Activated T-helper 2 cell treated with anti-CD3 and anti-CD28 coated beads, Interferon-gamma antibody, Interleukin-2, Interleukin-4, amounts not matched to agents 10 μg/mL and 5 μg/mL and 100 μg/mL, durations not matched to agents 14 hours and 24 hours and 36 hours (primary cell): ENCODE data around the gene NCAM2. TPM values are rescaled to one million over a fixed set of nuclear protein-coding genes. Genes with fewer than 3 reads are reported as not detected.
"Not testable (repeated sequence)": the region's sequence is repeated elsewhere in the genome, so short reads cannot be mapped to it uniquely, and the experiment has no call there.

Source experiments
- DNase-seq: peaks from one replicate; pipeline ENCODE4 v3.0.0; 2021; ENCODE audit warnings: low spot score
- H3K27ac Mint-ChIP-seq: one replicate; pipeline ENCODE4 v1.8.0; 2021; ENCODE audit warnings: mixed read lengths
- H3K27me3 Mint-ChIP-seq: one replicate; pipeline ENCODE4 v1.8.0; 2021; ENCODE audit warnings: low read depth, mixed read lengths
- H3K36me3 Mint-ChIP-seq: one replicate; pipeline ENCODE4 v1.8.0; 2021; ENCODE audit warnings: low read depth, mixed read lengths
- H3K4me1 Mint-ChIP-seq: one replicate; pipeline ENCODE4 v1.8.0; 2021; ENCODE audit warnings: low read depth, mixed read lengths
- H3K4me3 Mint-ChIP-seq: one replicate; pipeline ENCODE4 v1.8.0; 2021; ENCODE audit warnings: low read depth, mild to moderate bottlenecking, moderate library complexity, mixed read lengths
- H3K9me3 Mint-ChIP-seq: one replicate; pipeline ENCODE4 v1.8.0; 2021; ENCODE audit warnings: mixed read lengths
- intact Hi-C: fragments of 100-400 bp; cut with micrococcal nuclease; formaldehyde crosslinking; loops from one replicate; pipeline ENCODE4 v1.15.1; 2023
- total RNA-seq: library from RNA; stranded (reverse); gene quantifications from 2 replicates; pipeline ENCODE4 v1.2.3, GENCODE V29; 2022

The NCAM2 gene
- total RNA-seq, 1 donor from 2014 or later = not detected

DNA sequence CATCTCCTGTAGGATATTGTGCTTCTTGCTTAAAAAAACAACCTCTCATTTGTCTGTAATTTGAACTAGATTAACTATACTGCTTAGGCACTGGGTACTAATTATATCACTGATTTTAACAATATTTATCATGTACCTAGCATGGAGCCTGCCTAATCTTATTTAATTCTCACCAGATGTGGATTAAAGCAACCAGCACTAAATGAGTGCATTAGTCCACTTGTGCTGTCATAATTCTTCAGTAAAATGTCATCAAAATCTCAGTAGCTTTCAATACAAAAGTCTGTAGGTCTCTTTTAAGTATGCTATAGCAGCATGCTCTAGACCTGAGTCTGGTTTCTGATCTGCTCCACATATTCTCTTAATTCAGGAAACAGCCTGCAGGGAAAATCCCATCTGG lies 368.1 kb downstream of the NCAM2 start:
- Mint-ChIP-seq H3K27ac (no peak overlapping the region), H3K4me1 (no peaks in the 10 kb centered on the region), H3K27me3 (no peaks in the 10 kb centered on the region), H3K9me3 (peaks cover 7% of the 10 kb centered on the region), H3K36me3 (no peaks in the 10 kb centered on the region), H3K4me3 (no peak overlapping the region)
- no peak for DNase-seq
- intact Hi-C loops = no loop called here

- no peak overlapping the region for H3K4me3 Mint-ChIP-seq
- H3K36me3 Mint-ChIP-seq = no peaks in the 10 kb centered on the region
- peaks cover 5% of the 10 kb centered on the region for H3K9me3 Mint-ChIP-seq
- no peaks in the 10 kb centered on the region for H3K27me3 Mint-ChIP-seq
- H3K4me1 Mint-ChIP-seq = no peaks in the 10 kb centered on the region
- intact Hi-C loops = no loop called here
- DNase-seq = no peak
- no peak overlapping the region for H3K27ac Mint-ChIP-seq
Observed at GRCh38 chr21:21367583-21367982, 369.4 kb downstream of the NCAM2 start.

DNA sequence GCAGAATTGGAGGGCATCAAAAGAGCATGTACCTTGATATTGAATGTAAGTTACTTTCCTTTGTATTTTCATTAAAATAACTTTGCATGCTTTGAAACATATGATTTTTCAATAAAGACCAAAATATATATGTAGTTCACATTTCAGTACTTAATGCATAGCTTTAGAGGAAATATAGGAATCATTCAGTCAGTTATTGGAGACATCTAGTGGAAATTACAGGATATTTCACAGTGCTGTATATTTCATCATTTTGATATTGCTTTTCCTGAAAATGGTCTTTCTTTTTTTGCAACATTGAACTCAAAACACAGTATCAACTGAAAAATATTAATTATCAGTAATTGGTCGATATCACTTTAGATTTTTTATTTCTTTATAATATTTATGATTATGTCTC lies 375.8 kb downstream of the NCAM2 start:
- no peak overlapping the region for H3K27ac Mint-ChIP-seq
- no peaks in the 10 kb centered on the region for H3K4me1 Mint-ChIP-seq
- peaks cover 5% of the 10 kb centered on the region for H3K9me3 Mint-ChIP-seq
- H3K27me3 Mint-ChIP-seq = no peaks in the 10 kb centered on the region
- H3K4me3 Mint-ChIP-seq = no peak overlapping the region
- DNase-seq = no peak
- no peaks in the 10 kb centered on the region for H3K36me3 Mint-ChIP-seq
- intact Hi-C loops = loop anchor here (5.0 kb wide), 1 partner anchor 212 kb away; no protein-coding TSS in a partner anchor

DNA sequence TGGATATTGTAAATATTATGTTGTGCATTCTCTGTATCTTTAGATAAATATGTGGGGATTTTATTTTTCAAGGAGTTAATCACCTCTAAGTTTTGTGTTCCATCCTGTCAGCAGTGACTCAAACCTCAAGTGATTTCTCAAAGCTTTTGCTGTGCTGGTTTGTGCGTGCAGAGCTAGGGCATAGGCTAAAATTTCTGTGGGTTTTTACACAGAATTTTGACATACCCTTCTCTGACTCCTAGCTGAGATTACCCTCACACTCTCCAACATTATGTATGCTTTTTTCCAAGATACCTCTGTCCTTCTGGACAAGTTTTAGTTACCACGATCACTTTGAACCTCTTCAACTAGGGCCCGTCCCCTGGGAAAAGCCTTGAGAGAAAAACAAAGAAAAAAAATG lies 384.9 kb downstream of the NCAM2 start:
- no peak for DNase-seq
- intact Hi-C loops = no loop called here
- H3K4me1 Mint-ChIP-seq = no peaks in the 10 kb centered on the region
- H3K36me3 Mint-ChIP-seq = no peaks in the 10 kb centered on the region
- no peak overlapping the region for H3K27ac Mint-ChIP-seq
- no peak overlapping the region for H3K4me3 Mint-ChIP-seq
- no peaks in the 10 kb centered on the region for H3K27me3 Mint-ChIP-seq
- peaks cover 29% of the 10 kb centered on the region for H3K9me3 Mint-ChIP-seq

DNA sequence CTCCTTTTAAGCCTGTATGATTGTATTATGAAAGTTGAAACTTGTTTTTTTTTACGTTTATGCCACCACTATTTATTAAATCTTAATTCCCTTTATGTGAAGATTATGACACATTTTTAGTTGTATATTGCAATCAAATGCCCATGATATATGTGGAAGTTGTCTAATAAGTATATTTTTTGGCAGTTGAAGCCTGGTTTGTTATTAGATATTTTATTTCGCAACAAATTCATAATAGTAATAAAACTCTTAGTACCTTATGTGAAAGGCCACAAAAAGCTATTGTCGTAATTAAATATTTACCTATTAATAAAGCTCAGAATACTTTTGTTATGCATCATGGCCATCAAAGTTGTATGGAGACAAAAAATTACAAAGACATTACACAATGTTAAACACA lies 386.8 kb downstream of the NCAM2 start:
- no peak for DNase-seq
- Mint-ChIP-seq H3K4me3 (no peak overlapping the region), H3K9me3 (peaks cover 36% of the 10 kb centered on the region), H3K27ac (no peak overlapping the region), H3K4me1 (no peaks in the 10 kb centered on the region), H3K36me3 (no peaks in the 10 kb centered on the region), H3K27me3 (no peaks in the 10 kb centered on the region)
- intact Hi-C loops = no loop called here

GRCh38 chr21:21385404-21385803 lies 387.2 kb downstream of the NCAM2 start:
- H3K27me3 Mint-ChIP-seq = no peaks in the 10 kb centered on the region
- no peak for DNase-seq
- H3K4me1 Mint-ChIP-seq = no peaks in the 10 kb centered on the region
- no peaks in the 10 kb centered on the region for H3K36me3 Mint-ChIP-seq
- no peak overlapping the region for H3K27ac Mint-ChIP-seq
- H3K9me3 Mint-ChIP-seq = peaks cover 39% of the 10 kb centered on the region
- H3K4me3 Mint-ChIP-seq = no peak overlapping the region
- intact Hi-C loops = no loop called here

GRCh38 chr21:21387916-21388315 lies 389.7 kb downstream of the NCAM2 start:
- Mint-ChIP-seq H3K9me3 (peaks cover 26% of the 10 kb centered on the region), H3K27me3 (no peaks in the 10 kb centered on the region), H3K27ac (no peak overlapping the region), H3K4me3 (no peak overlapping the region), H3K4me1 (no peaks in the 10 kb centered on the region), H3K36me3 (no peaks in the 10 kb centered on the region)
- intact Hi-C loops = no loop called here
- no peak for DNase-seq

DNA sequence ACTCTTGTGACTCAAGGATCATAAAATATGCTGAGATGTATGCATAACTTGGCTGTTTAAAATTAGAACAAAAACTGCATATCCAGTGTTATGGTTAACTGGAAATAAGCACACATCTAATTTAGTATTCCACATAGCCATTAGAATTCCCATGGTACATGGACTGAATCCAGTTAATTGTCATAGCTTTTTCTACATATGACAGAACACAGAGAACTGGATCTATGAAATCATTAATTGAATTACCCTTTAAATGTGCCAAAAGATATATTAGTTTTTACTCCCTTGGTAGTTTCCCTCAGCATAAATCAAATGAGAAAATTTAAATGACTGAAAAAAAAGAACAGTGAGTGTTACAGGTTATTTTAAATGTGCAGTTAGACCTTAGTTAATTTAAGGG lies 395.9 kb downstream of the NCAM2 start:
- Mint-ChIP-seq H3K36me3 (no peaks in the 10 kb centered on the region), H3K9me3 (peaks cover 40% of the 10 kb centered on the region), H3K4me3 (no peak overlapping the region), H3K27ac (no peak overlapping the region), H3K4me1 (no peaks in the 10 kb centered on the region), H3K27me3 (no peaks in the 10 kb centered on the region)
- intact Hi-C loops = no loop called here
- no peak for DNase-seq

DNA sequence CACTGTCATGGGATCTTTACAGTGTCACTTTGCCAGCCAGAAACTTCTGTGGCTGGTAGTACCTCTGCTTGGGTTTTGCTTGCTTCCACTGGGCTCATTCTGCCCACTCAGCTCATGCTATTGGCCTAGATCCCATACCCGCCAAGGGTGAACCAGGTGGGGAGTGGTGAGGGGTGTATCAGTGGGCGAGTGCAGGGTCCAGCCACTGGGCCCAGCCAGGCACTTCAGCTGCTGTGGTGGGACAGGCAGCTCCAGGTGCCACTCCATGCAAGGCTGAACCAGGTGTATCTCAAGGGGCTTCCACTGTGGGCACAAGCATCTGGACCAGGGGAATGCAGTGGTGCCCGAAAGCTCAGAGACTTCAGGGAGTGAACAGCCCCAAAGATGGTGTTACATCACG lies 398.2 kb downstream of the NCAM2 start:
- Mint-ChIP-seq H3K9me3 (peaks cover 33% of the 10 kb centered on the region), H3K4me3 (no peak overlapping the region), H3K27me3 (no peaks in the 10 kb centered on the region), H3K27ac (no peak overlapping the region), H3K36me3 (no peaks in the 10 kb centered on the region), H3K4me1 (no peaks in the 10 kb centered on the region)
- no peak for DNase-seq
- intact Hi-C loops = no loop called here

GRCh38 chr21:21397464-21397863 lies 399.3 kb downstream of the NCAM2 start:
- Mint-ChIP-seq H3K27ac (no peak overlapping the region), H3K4me1 (no peaks in the 10 kb centered on the region), H3K27me3 (no peaks in the 10 kb centered on the region), H3K4me3 (no peak overlapping the region), H3K9me3 (peaks cover 35% of the 10 kb centered on the region), H3K36me3 (no peaks in the 10 kb centered on the region)
- DNase-seq = no peak
- intact Hi-C loops = no loop called here

- Mint-ChIP-seq H3K36me3 (no peaks in the 10 kb centered on the region), H3K4me1 (no peaks in the 10 kb centered on the region), H3K27me3 (no peaks in the 10 kb centered on the region), H3K9me3 (peaks cover 31% of the 10 kb centered on the region), H3K27ac (no peak overlapping the region), H3K4me3 (no peak overlapping the region)
- no peak for DNase-seq
- intact Hi-C loops = no loop called here
Observed at GRCh38 chr21:21401444-21401843, 403.2 kb downstream of the NCAM2 start.

DNA sequence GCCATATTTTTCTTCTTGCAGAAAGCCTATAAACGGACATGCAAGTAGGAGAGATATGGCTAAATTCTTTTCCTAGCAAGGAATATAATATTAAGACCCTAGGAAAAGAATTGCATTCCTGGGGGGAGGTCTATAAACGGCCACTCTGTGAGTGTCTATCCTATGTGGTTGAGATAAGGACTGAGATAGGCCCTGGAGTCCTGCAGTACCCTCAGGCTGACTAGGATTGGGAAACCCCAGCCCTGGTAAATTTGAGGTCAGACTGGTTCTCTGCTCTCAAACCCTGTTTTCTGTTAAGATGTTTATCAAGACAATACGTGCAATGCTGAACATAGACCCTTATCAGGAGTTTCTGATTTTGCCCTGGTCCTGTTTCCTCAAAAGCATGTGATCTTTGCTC lies 404.0 kb downstream of the NCAM2 start:
- intact Hi-C loops, H3K4me3 Mint-ChIP-seq, H3K27me3 Mint-ChIP-seq, H3K4me1 Mint-ChIP-seq, DNase-seq, H3K36me3 Mint-ChIP-seq, H3K27ac Mint-ChIP-seq: not testable (repeated sequence)
- H3K9me3 Mint-ChIP-seq = peaks cover 26% of the 10 kb centered on the region

DNA sequence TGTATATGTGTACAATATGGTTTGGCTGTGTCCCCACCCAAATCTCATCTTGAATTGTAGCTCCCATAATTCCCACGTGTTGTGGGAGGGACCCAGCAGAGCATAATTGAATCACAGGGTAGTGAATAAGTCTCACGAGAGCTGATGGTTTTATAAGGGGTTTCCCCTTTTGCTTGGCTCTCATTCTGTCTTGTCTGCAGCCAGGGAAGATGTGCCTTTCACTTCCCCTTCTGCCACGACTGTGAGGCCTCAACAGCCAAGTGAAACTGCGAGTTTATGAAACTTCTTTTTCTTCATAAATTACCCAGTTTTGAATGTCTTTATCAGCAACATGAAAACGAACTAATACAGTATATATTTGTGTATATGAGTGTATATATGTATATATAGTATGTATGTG lies 406.1 kb downstream of the NCAM2 start:
- DNase-seq, H3K27ac Mint-ChIP-seq, H3K4me3 Mint-ChIP-seq, H3K4me1 Mint-ChIP-seq, intact Hi-C loops, H3K36me3 Mint-ChIP-seq, H3K27me3 Mint-ChIP-seq: not testable (repeated sequence)
- H3K9me3 Mint-ChIP-seq = peaks cover 19% of the 10 kb centered on the region

DNA sequence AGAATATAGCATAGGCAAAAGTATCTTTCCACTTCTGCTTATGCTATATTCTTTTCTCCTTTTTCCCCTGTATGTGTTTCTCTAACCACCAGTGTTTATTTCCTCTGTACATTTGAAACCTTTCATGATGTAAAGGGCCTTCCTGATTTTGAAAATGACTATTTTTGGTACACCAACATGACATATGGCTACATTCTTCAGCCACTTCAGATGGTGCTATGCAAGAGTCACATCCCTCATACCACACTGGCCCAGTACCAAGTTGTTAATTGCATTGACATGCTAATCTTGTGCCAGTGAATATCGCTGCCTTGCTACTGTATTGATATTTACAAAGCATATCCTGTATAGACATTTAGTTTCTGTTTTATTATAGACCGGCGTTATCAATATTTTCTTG lies 408.7 kb downstream of the NCAM2 start:
- Mint-ChIP-seq H3K9me3 (peaks cover 19% of the 10 kb centered on the region), H3K27me3 (no peaks in the 10 kb centered on the region), H3K4me1 (no peaks in the 10 kb centered on the region), H3K4me3 (no peak overlapping the region), H3K36me3 (no peaks in the 10 kb centered on the region), H3K27ac (no peak overlapping the region)
- intact Hi-C loops = no loop called here
- DNase-seq = no peak
